Pancreas (tissue), 10 donors: ENCODE results near the gene SALL4. TPM values are rescaled to one million over a fixed set of nuclear protein-coding genes. Genes with fewer than 3 reads are reported as not detected.

Experiments
- ATAC-seq, 4 donors: fragments of 200-7000 bp; cut with Tn5 transposase; one replicate each; pipeline versions ENCODE4 v1.8.0 to v1.9.1; 2020; ENCODE audit warnings: mild to moderate bottlenecking in 4 of 4, moderate library complexity in 4 of 4
- DNase-seq, 6 donors: peaks; one replicate each; pipeline ENCODE4 v3.0.0-alpha.2; 2020
- FAIRE-seq: peaks from 2 replicates; lab custom pipeline; 2012; peaks lifted over from hg19 to GRCh38; lab: Jason Lieb, UNC
- H3K27ac ChIP-seq, 4 donors: fragments of 200-600 bp; sonication (generic); 1 replicate in 3 of 4; 2 replicates in 1 of 4; pipeline versions ENCODE4 v1.5.0 to v1.8.0; 2020
- H3K27me3 ChIP-seq, 4 donors: fragments of 200-600 bp; one replicate each; pipeline ENCODE4 v1.8.0; 2021
- H3K36me3 ChIP-seq, 3 donors: fragments of 200-600 bp; sonication (generic) in 1 of 3; one replicate each; pipeline versions ENCODE4 v1.5.0 to v1.8.0; 2020 to 2021
- H3K4me1 ChIP-seq, 3 donors: fragments of 200-600 bp; one replicate each; pipeline ENCODE4 v1.8.0; 2021
- H3K4me3 ChIP-seq, 4 donors: fragments of 200-600 bp; sonication (generic) in 2 of 4; one replicate each; pipeline versions ENCODE4 v1.5.0 to v1.8.0; 2020 to 2021
- H3K9me3 ChIP-seq, 4 donors: fragments of 200-600 bp; one replicate each; pipeline ENCODE4 v1.8.0; 2021
- WGBS, 2 donors: extraction: QIAGEN DNeasy Blood & Tissue Kit; methylation state at CpG; one replicate each; pipeline ENCODE4 v1.1.7; 2013; 5-methylcytosine and 5-hydroxymethylcytosine counted together
- intact Hi-C, 3 donors: fragments of 100-400 bp; cut with DNase I; formaldehyde crosslinking; loops; one replicate each; pipeline versions ENCODE4 v1.11.1 to v1.14.2; 2022
- polyA plus RNA-seq, 2 donors: library from polyadenylated mRNA; stranded (reverse); fragments of 200-250 nt; gene quantifications; one replicate each; pipeline ENCODE4 v1.2.3, GENCODE V29; 2013
- total RNA-seq, 6 donors: library from RNA; stranded (reverse); fragmentation: NEBNext Ultra II Directional in 4 of 6; extraction: Animal tissue kit (Norgen Biotek cat#: 25700) in 4 of 6; gene quantifications; one replicate each; pipeline versions ENCODE4 v1.2.1 to v1.2.4, GENCODE V29; 2021 to 2023
- TF ChIP-seq, protein P1 (sequence below), 4 donors: fragments of 200-600 bp; sonication (generic) in 3 of 4; IDR thresholded peaks; one replicate each; pipeline versions ENCODE4 v1.5.0 to v1.8.0; 2021; ENCODE audit warnings: antibody characterized with exemption in 4 of 4
- donor health status: healthy with polysubstance abuse.
- donor health status: DM: no; HTN: no; CAD: no; lungs with moderate emphysema.
- donor health status: DM: no; HTN: no; CAD: no.
- donor health status: control.
- donor health status: control.
- donor health status: Bipolar disorder and iron deficiency.
- donor health status: DM: yes; HTN: yes; CAD: no.
- donor health status: DM: no; HTN: no; CAD: no.
- donor health status: DM: no; HTN: no; CAD: no.
- donor health status: DM: yes; HTN: yes; CAD: no.

SALL4 gene
- total and polyA plus RNA-seq, 8 donors = 1.1 to 3.0 (median 1.9) TPM

- Histone ChIP-seq H3K4me1 (no peaks in the 10 kb centered on the region), H3K27ac (no peak overlapping the region), H3K9me3 (no peaks in the 10 kb centered on the region), H3K27me3 (no peaks in the 10 kb centered on the region), H3K36me3 (no peaks in the 10 kb centered on the region), H3K4me3 (no peak overlapping the region)
- 70 to 75% methylated on average over 6 of the region's 6 CpGs for WGBS, 2 donors
- DNase-seq (no peak), FAIRE-seq (no peak), ATAC-seq (no peak)
- intact Hi-C loops = no loop called here
- TF ChIP-seq, protein P1, sequence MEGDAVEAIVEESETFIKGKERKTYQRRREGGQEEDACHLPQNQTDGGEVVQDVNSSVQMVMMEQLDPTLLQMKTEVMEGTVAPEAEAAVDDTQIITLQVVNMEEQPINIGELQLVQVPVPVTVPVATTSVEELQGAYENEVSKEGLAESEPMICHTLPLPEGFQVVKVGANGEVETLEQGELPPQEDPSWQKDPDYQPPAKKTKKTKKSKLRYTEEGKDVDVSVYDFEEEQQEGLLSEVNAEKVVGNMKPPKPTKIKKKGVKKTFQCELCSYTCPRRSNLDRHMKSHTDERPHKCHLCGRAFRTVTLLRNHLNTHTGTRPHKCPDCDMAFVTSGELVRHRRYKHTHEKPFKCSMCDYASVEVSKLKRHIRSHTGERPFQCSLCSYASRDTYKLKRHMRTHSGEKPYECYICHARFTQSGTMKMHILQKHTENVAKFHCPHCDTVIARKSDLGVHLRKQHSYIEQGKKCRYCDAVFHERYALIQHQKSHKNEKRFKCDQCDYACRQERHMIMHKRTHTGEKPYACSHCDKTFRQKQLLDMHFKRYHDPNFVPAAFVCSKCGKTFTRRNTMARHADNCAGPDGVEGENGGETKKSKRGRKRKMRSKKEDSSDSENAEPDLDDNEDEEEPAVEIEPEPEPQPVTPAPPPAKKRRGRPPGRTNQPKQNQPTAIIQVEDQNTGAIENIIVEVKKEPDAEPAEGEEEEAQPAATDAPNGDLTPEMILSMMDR (IDR thresholded peaks at IDR 0.05) = no peak
Measured at GRCh38 chr20:51833326-51833725, 31.0 kb upstream of the SALL4 start.

DNA sequence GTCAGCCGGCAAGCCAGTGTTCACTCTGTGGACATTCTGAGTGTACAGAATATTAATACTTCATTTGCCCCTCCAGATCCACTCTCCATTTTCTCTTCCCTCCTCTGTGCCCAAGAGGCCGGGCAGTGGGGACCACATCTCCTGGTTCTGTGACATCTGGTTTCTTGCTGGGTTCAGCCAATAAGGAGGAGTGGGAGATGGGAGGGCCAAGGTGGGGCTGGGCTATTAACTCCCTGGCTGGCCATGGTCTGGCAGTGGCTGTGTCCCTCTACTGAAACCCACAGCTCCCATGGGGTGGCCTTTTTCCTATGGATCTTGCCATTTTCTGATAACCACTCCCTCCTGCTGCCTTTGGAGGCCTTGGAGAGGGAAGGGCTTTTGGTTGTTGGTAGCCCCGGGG is 30.0 kb upstream of the SALL4 start:
- WGBS, 2 donors = 80 to 84% methylated on average over 3 of the region's 3 CpGs
- TF ChIP-seq, protein P1 (IDR thresholded peaks at IDR 0.05) = no peak
- no peaks in the 10 kb centered on the region for H3K4me1 ChIP-seq
- FAIRE-seq (no peak), ATAC-seq (no peak), DNase-seq (no peak)
- no peaks in the 10 kb centered on the region for H3K9me3 ChIP-seq
- no peak overlapping the region for H3K4me3 ChIP-seq
- intact Hi-C loops = no loop called here
- no peak overlapping the region for H3K27ac ChIP-seq
- H3K27me3 ChIP-seq = no peaks in the 10 kb centered on the region
- no peaks in the 10 kb centered on the region for H3K36me3 ChIP-seq

DNA sequence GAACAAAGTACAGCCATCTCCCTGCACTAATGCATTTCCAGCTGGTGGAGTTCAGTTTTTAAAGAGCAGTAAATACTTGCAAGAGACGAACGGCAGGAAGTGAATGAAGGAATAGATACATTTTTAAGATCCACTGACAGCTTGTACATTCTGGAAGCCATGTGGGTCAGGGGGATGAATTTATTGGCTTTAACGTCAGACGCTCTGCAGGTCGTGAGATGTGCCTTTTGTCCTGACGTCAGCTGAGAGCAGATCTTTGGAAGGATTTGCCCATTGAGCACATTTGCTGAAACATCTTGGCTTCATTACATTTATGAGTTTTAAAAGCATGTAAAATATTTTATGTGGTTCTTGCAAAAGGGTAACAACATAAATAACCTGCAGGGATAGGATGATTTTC is 29.5 kb upstream of the SALL4 start:
- FAIRE-seq (no peak), ATAC-seq (no peak), DNase-seq (no peak)
- no peaks in the 10 kb centered on the region for H3K4me1 ChIP-seq
- H3K4me3 ChIP-seq = no peak overlapping the region
- intact Hi-C loops = no loop called here
- H3K27ac ChIP-seq = no peak overlapping the region
- TF ChIP-seq, protein P1 (IDR thresholded peaks at IDR 0.05) = no peak
- no peaks in the 10 kb centered on the region for H3K27me3 ChIP-seq
- H3K36me3 ChIP-seq = no peaks in the 10 kb centered on the region
- no peaks in the 10 kb centered on the region for H3K9me3 ChIP-seq
- WGBS, 2 donors = 58 to 59% methylated on average over 6 of the region's 6 CpGs

GRCh38 chr20:51830538-51830937 is 28.2 kb upstream of the SALL4 start:
- Histone ChIP-seq H3K27ac (no peak overlapping the region), H3K36me3 (no peaks in the 10 kb centered on the region), H3K9me3 (no peaks in the 10 kb centered on the region), H3K27me3 (no peaks in the 10 kb centered on the region), H3K4me3 (no peak overlapping the region), H3K4me1 (no peaks in the 10 kb centered on the region)
- intact Hi-C loops = no loop called here
- no peak for FAIRE-seq
- ATAC-seq = no peak
- TF ChIP-seq, protein P1 (IDR thresholded peaks at IDR 0.05) = no peak
- WGBS, 2 donors = 70 to 71% methylated on average over 7 of the region's 7 CpGs
- DNase-seq = no peak

DNA sequence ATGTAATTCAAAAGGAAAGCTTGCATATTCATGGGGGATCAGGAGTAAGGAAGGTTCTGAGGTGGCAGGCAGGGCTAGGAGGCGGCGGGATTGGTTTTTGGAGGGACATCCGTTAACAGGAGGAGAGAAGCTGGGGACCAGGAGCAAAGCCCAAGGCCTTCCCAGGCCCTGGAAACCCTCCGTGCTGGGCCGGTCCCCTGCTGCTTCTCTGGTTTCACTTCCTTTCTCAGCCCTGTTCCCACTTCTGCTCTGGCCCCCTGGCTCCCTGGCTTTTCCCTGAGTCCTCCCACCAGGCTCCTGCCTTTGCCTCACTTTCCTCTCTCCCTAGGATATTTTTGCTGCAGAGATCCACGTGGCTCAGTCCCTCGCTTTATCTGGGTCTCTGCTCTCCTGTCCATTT is 26.4 kb upstream of the SALL4 start:
- TF ChIP-seq, protein P1 (IDR thresholded peaks at IDR 0.05) = no peak
- no peaks in the 10 kb centered on the region for H3K9me3 ChIP-seq
- no peak overlapping the region for H3K27ac ChIP-seq
- H3K4me3 ChIP-seq = no peak overlapping the region
- H3K27me3 ChIP-seq = no peaks in the 10 kb centered on the region
- no peak for FAIRE-seq
- ATAC-seq = no peak
- intact Hi-C loops = no loop called here
- peak in 1 of 6 donors; percentile 34 for DNase-seq
- WGBS, 2 donors = 53 to 67% methylated on average over 7 of the region's 7 CpGs
- H3K4me1 ChIP-seq = no peaks in the 10 kb centered on the region
- H3K36me3 ChIP-seq = no peaks in the 10 kb centered on the region
